WI38 (cell line): ENCODE measurements around the gene ACSL6.

ENCODE experiments used
- H3K4me3 ChIP-seq: 2 replicates; pipeline ENCODE4 v1.5.1; 2011; ENCODE audit warnings: low read depth, mild to moderate bottlenecking, control low read depth, low read length
- CTCF ChIP-seq: IDR thresholded peaks from 2 replicates; pipeline ENCODE4 v1.5.1; 2012; ENCODE audit warnings: low read depth, mild to moderate bottlenecking, control low read depth, low read length

ACSL6 gene

GRCh38 chr5:132008163-132008473 is 3.3 kb downstream of the ACSL6 start:
- no peak for TF ChIP-seq CTCF
- no peak overlapping the region for H3K4me3 ChIP-seq

GRCh38 chr5:132007399-132008162 is 3.9 kb downstream of the ACSL6 start:
- H3K4me3 ChIP-seq = no peak overlapping the region
- TF ChIP-seq CTCF = peak; percentile 68

- H3K4me3 ChIP-seq = no peak overlapping the region
- no peak for TF ChIP-seq CTCF
Measured at GRCh38 chr5:132006331-132007120, 4.9 kb downstream of the ACSL6 start.

GRCh38 chr5:132005591-132005990 is 5.9 kb downstream of the ACSL6 start:
- H3K4me3 ChIP-seq = no peak overlapping the region
- no peak for TF ChIP-seq CTCF

- no peak for TF ChIP-seq CTCF
- H3K4me3 ChIP-seq = no peak overlapping the region
Measured at GRCh38 chr5:132003982-132004381, 7.5 kb downstream of the ACSL6 start.

- TF ChIP-seq CTCF = no peak
- no peak overlapping the region for H3K4me3 ChIP-seq
Measured at GRCh38 chr5:132003170-132003744, 8.2 kb downstream of the ACSL6 start.

GRCh38 chr5:132002757-132003156 is 8.7 kb downstream of the ACSL6 start:
- H3K4me3 ChIP-seq = no peak overlapping the region
- no peak for TF ChIP-seq CTCF
